Ishikawa (cell line): ENCODE results near the gene AGRP.

Experiments used
- CEBPB ChIP-seq: IDR thresholded peaks from 2 replicates; pipeline ENCODE4 v1.6.1; 2012
- CREB1 ChIP-seq: IDR thresholded peaks from 2 replicates; pipeline ENCODE4 v1.6.1; 2012; ENCODE audit warnings: low read depth
- EGR1 ChIP-seq: IDR thresholded peaks from 2 replicates; pipeline ENCODE4 v1.6.1; 2012
- EP300 ChIP-seq: IDR thresholded peaks from 2 replicates; pipeline ENCODE4 v1.6.1; 2012; ENCODE audit warnings: borderline replicate concordance
- FOXM1 ChIP-seq: IDR thresholded peaks from 2 replicates; pipeline ENCODE4 v1.6.1; 2012; ENCODE audit warnings: low read depth, borderline replicate concordance
- NFIC ChIP-seq: IDR thresholded peaks from 2 replicates; pipeline ENCODE4 v1.6.1; 2012
- RAD21 ChIP-seq: IDR thresholded peaks from 2 replicates; pipeline ENCODE4 v1.6.1; 2012; ENCODE audit warnings: low read depth
- TAF1 ChIP-seq: IDR thresholded peaks from 2 replicates; pipeline ENCODE4 v1.6.1; 2012; ENCODE audit warnings: low read depth, mild to moderate bottlenecking
- TCF12 ChIP-seq: IDR thresholded peaks from 2 replicates; pipeline ENCODE4 v1.6.1; 2012; ENCODE audit warnings: low read depth
- TEAD4 ChIP-seq: IDR thresholded peaks from 2 replicates; pipeline ENCODE4 v1.6.1; 2012
- YY1 ChIP-seq: IDR thresholded peaks from 2 replicates; pipeline ENCODE4 v1.6.1; 2012; ENCODE audit warnings: low read depth
- ZBTB7A ChIP-seq: IDR thresholded peaks from 2 replicates; pipeline ENCODE4 v1.6.1; 2012; ENCODE audit warnings: low read depth
- TF ChIP-seq, protein P1 (sequence below): IDR thresholded peaks from 2 replicates; pipeline ENCODE4 v1.6.1; 2012
- TF ChIP-seq, protein P2 (sequence below): IDR thresholded peaks from 2 replicates; pipeline ENCODE4 v1.6.1; 2012
- TF ChIP-seq, protein P3 (sequence below): IDR thresholded peaks from 2 replicates; pipeline ENCODE4 v1.6.1; 2012; ENCODE audit warnings: low read depth, mild to moderate bottlenecking

Gene AGRP

GRCh38 chr16:67436640-67437193 lies 46.6 kb downstream of the AGRP start:
- TF ChIP-seq, protein P1, sequence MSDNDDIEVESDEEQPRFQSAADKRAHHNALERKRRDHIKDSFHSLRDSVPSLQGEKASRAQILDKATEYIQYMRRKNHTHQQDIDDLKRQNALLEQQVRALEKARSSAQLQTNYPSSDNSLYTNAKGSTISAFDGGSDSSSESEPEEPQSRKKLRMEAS, result no peak
- TF ChIP-seq EGR1, result no peak
- TF ChIP-seq TAF1, result no peak
- no peak for TF ChIP-seq FOXM1
- TF ChIP-seq NFIC, result no peak
- TF ChIP-seq, protein P2, sequence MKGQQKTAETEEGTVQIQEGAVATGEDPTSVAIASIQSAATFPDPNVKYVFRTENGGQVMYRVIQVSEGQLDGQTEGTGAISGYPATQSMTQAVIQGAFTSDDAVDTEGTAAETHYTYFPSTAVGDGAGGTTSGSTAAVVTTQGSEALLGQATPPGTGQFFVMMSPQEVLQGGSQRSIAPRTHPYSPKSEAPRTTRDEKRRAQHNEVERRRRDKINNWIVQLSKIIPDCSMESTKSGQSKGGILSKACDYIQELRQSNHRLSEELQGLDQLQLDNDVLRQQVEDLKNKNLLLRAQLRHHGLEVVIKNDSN, result no peak
- TF ChIP-seq, protein P3, sequence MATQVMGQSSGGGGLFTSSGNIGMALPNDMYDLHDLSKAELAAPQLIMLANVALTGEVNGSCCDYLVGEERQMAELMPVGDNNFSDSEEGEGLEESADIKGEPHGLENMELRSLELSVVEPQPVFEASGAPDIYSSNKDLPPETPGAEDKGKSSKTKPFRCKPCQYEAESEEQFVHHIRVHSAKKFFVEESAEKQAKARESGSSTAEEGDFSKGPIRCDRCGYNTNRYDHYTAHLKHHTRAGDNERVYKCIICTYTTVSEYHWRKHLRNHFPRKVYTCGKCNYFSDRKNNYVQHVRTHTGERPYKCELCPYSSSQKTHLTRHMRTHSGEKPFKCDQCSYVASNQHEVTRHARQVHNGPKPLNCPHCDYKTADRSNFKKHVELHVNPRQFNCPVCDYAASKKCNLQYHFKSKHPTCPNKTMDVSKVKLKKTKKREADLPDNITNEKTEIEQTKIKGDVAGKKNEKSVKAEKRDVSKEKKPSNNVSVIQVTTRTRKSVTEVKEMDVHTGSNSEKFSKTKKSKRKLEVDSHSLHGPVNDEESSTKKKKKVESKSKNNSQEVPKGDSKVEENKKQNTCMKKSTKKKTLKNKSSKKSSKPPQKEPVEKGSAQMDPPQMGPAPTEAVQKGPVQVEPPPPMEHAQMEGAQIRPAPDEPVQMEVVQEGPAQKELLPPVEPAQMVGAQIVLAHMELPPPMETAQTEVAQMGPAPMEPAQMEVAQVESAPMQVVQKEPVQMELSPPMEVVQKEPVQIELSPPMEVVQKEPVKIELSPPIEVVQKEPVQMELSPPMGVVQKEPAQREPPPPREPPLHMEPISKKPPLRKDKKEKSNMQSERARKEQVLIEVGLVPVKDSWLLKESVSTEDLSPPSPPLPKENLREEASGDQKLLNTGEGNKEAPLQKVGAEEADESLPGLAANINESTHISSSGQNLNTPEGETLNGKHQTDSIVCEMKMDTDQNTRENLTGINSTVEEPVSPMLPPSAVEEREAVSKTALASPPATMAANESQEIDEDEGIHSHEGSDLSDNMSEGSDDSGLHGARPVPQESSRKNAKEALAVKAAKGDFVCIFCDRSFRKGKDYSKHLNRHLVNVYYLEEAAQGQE, result no peak
- no peak for TF ChIP-seq CREB1
- no peak for TF ChIP-seq YY1
- no peak for TF ChIP-seq TEAD4
- TF ChIP-seq CEBPB, result no peak
- TF ChIP-seq ZBTB7A, result no peak

DNA sequence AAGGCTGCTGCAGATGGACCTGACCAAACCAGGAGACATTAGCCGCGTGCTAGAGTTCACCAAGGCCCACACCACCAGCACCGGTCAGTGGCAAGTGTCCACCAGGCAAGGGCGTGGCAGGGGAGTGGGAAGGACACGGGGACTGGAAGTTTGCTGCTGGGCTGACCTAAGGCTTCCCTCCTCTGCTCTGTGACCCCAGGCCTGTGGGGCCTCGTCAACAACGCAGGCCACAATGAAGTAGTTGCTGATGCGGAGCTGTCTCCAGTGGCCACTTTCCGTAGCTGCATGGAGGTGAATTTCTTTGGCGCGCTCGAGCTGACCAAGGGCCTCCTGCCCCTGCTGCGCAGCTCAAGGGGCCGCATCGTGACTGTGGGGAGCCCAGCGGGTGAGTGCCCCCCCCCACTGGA lies 47.6 kb downstream of the AGRP start:
- TF ChIP-seq RAD21, result no peak
- TF ChIP-seq EP300, result no peak
- TF ChIP-seq TAF1, result no peak
- TF ChIP-seq, protein P2, result no peak
- no peak for TF ChIP-seq FOXM1
- no peak for TF ChIP-seq ZBTB7A
- TF ChIP-seq EGR1, result no peak
- TF ChIP-seq, protein P1, result no peak
- TF ChIP-seq TCF12, result no peak
- TF ChIP-seq CREB1, result no peak
- no peak for TF ChIP-seq TEAD4
- no peak for TF ChIP-seq NFIC
- no peak for TF ChIP-seq YY1
- no peak for TF ChIP-seq CEBPB

DNA sequence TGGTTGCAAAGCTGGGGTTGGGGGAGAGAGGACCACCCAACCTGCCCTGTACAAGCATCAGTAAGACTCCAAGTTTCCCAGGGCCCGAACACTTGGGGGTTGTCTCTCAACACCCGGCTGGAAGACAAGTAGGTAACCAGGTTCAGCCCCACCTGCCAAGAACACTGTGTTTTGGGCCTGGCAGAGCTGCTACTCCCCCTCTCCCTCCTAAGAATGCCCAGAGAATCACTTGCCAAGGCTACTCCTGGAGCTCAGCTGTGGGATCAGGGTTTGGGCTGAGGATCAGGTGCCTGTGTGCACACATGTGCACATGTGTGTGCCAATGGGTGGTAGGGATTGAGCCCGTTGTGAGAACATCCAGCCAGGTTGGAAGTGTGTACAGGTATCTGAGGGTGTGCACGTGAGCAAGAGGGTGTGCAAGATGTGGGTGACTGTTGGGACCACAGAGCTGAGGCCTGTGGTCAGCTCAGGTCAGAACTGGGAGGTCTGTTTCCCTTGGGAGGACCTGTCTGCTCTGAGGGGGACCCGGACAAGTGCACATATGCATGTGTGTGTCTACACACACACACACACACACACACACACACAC lies 50.1 kb downstream of the AGRP start:
- TF ChIP-seq RAD21 (no peak), TAF1 (no peak), EP300 (no peak), EGR1 (no peak), ZBTB7A (no peak), CEBPB (no peak)
- TF ChIP-seq, protein P1, result no peak
- TF ChIP-seq, protein P3, result no peak
